TTC549 (cell line): Measurements from ENCODE around the gene MRPL27.

Experiments used
- FAIRE-seq: peaks from 2 replicates; lab custom pipeline; 2012; peaks lifted over from hg19 to GRCh38; lab: Jason Lieb, UNC

Gene MRPL27

DNA sequence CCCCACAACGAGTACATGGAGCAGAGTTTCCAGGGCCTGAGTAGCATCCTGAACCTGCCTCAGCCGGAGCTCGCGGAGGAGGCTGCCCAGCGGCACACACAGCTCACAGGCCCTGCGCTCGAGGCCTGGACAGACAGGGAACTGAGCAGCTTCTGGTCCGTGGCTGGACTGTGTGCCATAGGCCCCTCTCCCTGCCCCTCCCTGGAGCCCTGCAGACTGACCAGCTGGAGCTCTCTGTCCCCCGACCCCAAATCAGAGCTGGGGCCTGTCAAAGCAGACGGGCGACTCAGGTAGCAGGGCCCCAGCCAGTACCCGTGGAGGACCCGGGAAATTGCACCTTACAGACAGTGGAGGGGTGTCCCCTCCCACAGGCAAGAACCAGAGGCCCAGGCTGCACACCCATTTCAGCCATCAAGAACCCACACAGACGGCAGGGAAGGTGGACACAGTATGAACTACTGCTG is 13.0 kb downstream of the MRPL27 start:
- FAIRE-seq = no peak

DNA sequence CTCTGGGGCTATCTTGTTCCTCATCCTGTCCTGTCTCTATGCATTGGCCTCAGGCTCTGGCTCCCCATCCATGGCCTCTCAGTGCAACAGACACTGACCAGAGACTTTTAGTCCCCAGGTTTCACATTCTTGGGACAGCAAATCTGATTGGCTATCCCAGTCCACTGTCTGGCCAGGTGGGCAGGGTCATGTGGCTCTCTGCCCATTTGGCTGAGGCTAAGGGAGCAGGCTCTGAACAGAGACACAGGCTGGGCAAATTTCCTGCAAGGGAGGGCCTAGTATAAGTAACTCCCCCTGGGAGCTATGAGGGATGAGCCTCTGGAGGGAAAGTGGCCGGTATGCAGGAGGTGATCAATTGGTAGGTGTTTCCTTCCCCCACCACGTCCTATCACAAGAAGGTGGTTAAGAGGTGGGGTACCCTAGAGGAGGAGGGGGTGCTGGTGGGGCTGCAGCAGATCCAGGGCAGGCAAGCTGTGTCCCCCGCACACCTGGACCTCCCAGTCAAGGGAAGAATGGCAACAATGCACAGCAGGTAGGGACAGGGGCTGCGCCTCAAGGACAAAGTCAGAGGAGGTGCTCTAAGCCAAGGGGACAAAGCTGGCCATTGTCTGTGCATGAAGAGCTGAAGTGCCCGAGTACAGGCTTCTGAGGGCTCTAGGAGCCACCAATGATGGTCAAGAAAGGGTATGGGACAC is 13.8 kb downstream of the MRPL27 start:
- FAIRE-seq = no peak

DNA sequence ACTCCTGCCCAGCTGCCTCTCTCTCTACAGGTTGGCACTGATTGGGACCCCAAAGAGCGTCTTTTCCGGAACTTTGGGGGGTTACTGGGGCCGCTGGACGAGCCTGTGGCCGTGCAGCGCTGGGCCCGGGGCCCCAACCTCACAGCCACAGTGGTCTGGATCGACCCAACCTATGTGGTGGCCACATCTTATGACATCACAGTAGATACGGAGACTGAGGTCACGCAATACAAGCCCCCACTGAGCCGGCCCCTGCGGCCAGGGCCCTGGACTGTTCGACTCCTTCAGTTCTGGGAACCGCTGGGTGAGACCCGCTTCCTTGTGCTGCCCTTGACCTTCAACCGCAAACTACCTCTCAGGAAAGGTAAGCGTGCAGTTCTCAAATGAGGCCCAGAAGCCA is 14.8 kb downstream of the MRPL27 start:
- no peak for FAIRE-seq

DNA sequence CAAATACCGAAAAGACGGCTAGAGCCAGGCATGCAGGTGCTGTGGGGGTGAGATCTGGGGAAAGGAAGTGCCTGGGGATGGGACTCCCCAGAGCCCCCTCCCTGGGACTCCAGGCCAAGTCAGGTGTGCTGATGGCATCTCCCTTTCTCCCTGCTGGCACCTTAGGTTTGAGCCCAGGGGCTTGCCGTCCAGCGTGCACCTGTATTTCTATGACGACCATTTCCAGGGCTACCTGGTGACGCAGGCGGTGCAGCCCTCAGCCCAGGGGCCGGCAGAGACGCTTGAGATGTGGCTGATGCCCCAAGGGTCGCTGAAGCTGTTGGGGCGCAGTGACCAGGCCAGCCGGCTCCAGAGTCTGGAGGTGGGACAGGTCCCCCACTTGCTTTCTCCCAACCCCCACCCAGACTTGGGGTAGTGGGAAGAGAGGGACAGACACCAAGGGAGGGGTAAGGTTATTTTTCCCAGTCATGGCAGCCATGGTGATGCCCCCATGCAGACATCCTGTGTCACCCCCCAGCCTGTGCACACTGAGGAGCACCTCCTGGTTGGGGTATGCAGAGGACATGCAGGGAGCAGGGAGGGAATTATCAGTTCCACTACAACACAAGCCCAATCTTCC is 16.0 kb downstream of the MRPL27 start:
- FAIRE-seq = no peak

DNA sequence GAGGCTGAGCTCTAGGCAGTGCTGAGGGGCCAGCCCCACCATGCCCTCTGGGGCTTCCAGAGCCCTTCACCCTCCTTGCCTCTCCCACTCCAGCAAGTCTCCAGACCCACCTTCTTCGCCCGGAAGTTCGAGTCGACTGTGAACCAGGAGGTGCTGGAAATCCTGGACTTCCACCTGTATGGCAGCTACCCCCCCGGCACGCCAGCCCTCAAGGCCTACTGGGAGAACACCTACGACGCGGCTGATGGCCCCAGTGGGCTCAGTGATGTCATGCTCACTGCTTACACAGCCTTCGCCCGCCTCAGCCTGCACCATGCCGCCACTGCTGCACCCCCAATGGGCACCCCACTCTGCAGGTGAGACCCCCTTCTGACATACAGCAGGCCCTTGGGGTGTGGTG is 16.6 kb downstream of the MRPL27 start:
- no peak for FAIRE-seq

GRCh38 chr17:50355701-50356341 is 17.2 kb downstream of the MRPL27 start:
- no peak for FAIRE-seq

DNA sequence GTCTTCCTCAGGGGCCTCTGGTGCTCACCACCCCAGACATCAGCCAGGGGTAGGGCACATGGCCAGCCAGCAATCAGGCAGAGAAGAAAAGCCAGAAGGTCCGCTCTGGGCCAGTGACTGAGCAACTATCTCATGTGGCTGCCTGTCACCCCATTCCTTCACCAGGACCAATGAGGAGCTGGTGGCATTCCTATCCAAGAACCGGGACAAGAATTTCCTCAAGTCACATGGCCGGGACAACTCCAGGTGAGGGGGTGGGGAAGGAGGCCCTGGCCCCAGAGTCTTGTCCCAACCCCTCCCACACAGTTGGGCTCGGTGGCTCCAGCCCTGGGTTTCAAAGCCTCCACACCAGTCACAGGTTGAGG is 17.7 kb downstream of the MRPL27 start:
- FAIRE-seq = no peak

DNA sequence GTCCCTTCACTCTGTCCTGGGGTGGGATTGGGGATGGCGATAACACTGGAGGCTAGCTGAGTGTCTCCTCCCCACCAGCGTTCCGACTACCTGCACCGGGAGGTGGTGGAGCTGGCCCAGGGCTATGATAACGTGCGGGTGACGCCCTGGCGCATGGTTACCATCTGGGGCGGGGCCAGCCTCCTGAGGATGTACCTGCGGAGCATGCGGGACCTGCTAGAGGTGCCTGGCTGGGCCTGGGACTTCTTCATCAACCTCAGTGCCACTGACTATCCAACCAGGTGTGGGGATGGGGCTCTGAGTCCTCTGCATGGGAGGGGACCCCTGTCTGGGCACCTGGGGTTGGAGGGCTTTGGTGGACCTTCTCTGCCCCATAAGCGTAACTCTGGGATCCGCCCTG is 18.2 kb downstream of the MRPL27 start:
- no peak for FAIRE-seq

DNA sequence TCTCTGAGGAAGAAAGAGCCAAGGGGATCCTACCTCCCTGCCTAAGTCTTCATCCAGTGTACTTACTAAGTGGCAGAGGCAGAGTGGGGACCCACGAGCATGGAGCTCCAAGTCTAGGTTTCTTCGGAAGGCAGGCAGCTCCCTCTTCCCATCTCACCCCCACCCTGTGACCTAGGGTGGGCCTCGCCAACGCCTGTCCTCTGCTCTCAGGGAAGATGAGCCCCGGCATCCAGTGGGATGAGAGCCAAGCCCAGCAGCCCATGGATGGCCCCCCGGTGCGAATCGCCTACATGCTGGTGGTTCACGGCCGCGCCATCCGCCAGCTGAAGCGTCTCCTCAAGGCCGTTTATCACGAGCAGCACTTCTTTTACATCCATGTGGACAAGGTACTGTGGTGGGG is 18.8 kb downstream of the MRPL27 start:
- FAIRE-seq = no peak

DNA sequence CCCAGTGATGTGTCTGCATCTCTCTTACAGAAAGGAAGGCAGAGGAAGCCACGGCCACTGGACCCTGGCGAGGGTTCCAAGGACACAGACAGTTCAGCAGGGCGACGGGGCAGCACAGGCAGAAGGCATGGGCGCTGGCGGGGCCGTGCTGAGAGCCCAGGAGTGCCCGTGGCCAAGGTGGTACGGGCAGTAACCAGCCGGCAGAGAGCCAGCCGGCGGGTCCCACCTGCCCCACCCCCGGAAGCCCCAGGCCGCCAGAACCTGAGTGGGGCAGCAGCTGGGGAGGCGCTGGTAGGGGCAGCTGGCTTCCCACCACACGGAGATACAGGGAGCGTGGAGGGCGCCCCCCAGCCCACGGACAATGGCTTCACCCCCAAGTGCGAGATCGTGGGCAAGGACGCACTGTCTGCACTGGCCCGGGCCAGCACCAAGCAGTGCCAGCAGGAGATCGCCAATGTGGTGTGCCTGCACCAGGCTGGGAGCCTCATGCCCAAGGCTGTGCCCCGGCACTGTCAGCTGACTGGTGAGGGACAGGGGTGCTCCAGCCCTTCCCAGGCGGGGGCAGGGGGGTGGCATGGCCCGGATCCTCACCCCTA is 19.3 kb downstream of the MRPL27 start:
- no peak for FAIRE-seq

DNA sequence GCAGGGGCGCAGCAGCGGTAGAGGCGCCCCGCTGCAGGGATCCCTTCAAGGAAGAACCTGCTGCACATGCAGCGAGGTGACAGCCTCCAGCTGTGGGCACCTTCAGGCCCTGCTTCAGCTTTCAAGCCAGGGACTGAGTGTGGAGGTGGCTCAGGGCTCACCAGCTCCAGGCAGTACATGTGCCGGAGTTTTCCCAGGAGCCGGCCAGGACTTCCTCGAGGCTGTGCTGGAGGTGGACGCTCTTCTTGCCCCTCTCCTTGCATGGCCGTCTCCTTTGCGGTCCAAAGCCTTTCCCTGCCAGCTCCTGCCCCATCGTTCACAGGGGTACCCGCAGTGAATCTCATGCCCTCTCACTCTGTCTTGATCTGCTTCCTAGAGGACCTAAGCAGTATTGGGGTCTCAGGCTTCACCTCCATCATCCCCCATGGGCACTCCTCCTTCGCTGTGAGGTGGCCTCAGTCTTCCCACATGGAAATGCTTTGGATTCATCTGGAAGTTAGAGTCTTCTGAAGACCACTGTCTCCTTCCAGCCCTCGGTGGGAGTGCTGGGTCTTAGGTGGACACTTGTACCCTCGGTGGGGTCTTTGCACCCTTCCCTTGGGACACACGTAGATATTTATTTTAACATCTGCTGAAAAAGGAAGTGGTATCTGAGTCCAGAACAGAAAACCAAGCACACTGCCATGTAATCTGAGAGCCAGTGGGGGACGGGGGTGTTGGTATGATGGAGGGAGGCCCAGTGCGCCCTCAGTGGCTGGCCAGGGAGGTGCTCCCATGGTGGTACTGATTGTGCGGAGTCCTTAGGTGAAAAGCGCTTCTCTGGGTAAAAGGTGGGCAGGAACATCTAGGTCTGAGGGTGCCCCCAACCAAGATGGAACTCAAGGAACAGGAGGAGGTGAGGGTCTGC is 20.0 kb downstream of the MRPL27 start:
- no peak for FAIRE-seq

DNA sequence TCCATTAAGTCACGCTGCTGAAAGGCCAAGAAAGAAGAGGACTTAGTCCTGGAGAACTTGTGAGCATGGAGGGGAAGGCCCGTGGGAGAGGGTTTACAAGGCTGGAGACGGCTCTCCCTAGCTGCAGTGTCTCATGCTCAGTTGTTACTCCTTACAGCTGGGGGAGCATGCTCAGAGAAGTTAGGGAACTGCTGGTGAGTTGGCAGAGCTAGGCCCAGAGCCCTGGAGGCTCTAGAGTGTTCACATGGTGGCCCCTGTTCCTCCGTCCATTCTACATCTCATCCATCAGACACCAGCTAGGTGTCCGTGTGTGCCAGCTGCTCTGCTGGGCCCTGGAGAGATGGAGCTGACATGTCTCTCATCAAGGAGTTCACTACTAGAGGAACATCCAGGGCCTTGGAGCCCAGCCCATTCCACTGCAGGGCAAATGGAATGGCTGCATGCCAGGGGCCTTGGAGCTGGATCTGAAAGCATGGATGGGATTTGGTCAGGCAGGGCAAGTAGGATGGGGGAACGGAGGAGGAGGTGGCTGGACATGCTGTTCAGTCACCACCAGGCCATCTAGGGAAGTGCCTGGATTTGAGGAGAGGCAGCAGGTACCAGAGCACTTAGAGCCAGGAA is 20.8 kb downstream of the MRPL27 start:
- no peak for FAIRE-seq

DNA sequence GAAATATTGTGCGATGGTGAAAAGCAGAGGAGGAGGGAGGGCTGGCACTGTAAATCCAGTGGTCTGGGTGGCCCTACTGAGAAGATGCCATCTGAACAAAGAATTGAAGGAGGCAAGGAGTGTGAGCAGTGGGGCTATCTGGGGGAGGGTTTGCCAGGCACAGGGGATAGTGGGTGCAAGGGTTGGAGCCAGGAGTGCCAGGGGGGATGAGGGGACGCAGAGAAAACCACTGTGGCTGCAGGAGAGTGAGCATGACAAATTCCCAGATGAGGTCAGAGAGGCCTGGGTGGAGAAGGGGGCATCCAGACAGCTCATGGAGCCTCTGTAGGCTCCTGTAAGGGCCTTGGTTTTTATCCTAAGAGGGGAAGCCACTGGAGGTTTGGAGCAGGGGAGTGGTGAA is 22.3 kb downstream of the MRPL27 start:
- FAIRE-seq = no peak

DNA sequence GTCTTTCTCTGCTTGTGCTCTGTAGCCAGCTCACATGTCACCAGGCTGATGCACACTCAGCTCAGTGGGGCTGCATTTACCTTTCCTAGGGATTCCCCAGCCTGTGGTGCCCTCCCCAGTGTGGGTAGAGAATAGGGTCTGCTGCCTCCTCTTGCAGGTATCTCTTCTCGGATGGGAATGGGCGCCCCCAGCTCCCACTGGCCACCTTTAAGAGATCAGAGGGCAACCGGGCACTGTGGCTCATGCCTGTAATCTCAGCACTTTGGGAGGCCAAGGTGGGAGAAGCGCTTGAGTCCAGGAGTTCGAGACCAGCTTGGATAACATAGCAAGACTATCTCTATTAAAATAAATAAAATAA is 23.8 kb downstream of the MRPL27 start:
- FAIRE-seq = no peak

DNA sequence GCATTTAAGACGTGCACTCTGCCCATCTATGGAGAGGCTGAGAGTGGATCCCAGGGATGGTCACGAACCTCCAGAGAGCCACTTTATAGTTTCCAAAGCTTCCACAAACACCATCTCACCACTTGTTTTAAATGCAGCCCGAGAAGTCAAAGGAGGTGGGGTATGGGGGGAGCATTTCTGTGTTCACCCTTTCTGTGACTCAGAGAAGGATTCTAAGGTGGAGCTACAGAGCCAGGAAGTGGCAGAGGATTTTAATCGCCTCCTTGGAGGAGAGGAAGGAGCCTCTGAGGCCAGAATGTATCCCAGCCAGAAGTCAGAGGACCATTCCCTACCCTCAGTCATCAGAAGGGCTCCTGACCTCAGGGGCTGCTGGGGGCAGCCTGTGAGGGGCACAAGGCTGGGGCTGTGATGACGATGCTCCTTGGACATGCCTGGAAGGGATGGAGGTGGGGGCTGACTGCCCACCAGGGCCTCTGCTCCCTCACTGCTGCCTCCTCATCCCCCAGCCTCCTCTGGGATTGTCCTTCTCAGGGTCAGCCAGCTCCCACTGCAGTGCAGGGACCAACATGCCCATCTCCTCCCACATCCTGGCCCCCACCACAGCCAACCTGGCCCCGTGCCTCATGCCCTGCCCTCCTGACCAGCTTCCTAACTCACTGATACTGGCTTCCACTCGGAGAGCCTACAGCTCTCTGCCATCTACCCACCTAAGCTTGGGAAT is 24.3 kb downstream of the MRPL27 start:
- FAIRE-seq = no peak

- no peak for FAIRE-seq
Observed at GRCh38 chr17:50347894-50348291, 25.1 kb downstream of the MRPL27 start.

GRCh38 chr17:50347117-50347893 is 25.7 kb downstream of the MRPL27 start:
- no peak for FAIRE-seq

- FAIRE-seq = no peak
Observed at GRCh38 chr17:50346313-50347116, 26.5 kb downstream of the MRPL27 start.

DNA sequence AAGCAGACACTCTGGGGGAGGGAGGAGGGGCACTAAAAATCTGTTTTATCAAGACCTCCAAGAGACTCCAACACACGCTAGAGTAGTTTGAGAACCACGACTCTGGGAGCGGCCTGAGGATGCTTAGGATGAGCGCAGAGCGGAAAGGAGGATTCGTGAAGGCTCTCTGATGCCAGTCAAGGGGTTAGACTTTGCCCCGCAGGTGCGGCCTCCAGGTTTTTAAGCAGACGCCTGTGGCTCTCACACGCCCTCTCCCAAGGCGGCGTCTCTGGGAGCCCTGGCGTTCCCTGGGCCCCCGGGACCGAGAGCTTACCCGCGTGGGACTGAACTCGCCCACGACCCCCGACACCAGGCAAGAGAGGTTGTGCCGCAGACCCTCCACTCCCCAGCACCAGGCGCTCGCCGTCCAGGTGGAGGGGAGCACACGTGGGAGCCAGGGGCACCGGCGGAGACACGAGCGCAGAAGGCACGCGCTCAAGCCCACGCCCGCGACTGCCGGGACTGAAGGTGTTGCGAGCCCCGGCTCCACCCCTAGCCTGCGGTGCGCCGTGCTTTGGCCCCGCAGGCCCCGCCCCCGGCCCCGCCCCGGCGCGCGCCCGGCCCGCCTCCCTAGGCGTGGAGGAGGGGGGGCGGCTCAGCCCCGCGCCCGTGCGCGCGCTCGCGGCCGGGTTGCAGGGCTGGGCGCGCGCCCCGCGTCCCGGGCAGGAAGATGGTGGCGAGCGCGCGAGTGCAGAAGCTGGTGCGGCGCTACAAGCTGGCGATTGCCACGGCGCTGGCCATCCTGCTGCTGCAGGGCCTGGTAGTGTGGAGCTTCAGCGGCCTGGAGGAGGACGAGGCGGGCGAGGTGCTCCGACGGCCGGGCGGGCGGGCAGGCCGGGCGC is 27.3 kb downstream of the MRPL27 start, which contains the start of gene XYLT2:
Gene XYLT2, plus strand, starts transcription at position 695 of the 881 bp plus-strand sequence. Its CDS starts 15 bp downstream, at position 710.
- no peak for FAIRE-seq
